HG02884 (cell line): Measurements from ENCODE around the gene OLFM2.
"Not testable (repeated sequence)": the region's sequence is repeated elsewhere in the genome, so short reads cannot be mapped to it uniquely, and the experiment has no call there.

Source experiments
- ATAC-seq: cut with Tn5 transposase; IDR thresholded peaks from one replicate; pipeline ENCODE4 v1.9.1; 2021; ENCODE audit warnings: mild to moderate bottlenecking, moderate library complexity; ENCODE audit not compliant: unreplicated experiment

OLFM2 gene

DNA sequence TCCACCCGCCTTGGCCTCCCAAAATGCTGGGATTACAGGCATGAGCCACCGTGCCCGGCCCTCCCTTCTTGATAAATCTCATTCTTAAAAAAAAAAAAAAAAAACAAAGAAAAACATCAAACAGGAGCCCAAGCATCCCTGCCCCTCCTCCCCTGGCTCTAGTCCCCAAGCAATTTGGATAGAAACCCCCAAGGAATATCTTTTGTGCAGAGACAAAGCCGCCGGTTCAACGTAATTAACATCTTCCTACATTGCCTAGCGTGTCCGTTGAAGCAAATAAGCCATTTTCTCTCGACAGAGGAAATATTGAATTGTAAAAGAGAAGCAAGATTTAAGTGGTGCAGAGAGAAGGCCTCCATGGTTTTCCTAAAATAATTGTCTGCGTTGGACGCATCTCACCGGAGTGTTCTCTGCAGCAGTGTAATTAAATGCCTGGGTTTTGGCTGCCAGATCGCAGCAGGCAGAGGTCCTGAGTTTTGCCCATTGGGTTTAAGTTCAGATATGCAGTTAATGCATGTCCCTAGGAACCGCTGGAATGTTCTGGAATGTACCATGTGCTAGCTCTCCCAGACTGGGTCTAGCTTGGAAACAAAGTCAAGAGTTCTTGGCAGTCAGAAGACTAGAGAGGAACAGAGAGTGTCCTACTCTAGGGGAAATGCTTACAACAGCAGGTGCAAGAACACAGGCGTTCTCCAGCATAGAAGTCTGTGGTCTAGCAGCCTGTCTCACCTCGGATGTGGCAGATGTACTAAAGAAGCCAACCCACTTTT, 70.4 kb downstream of the OLFM2 start:
- ATAC-seq = no peak

DNA sequence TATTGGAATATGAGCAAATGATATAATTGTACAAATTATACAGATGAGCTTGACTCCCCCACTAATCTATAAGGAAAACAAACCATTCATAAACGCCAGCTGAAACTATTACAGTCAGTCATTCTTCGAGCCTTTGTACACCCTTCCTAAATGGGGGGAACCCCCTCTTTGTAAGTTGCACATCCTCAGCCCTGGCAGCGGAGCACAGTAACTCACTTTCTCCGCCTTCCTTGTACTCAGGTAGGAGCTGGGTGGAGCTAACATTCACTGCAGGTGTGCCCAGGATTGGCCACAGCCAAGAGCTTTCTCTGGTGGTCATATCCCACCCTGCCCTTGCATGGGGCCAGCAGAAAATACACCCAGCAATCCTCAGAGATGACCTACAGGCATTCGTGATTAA, 72.6 kb downstream of the OLFM2 start:
- ATAC-seq = no peak

DNA sequence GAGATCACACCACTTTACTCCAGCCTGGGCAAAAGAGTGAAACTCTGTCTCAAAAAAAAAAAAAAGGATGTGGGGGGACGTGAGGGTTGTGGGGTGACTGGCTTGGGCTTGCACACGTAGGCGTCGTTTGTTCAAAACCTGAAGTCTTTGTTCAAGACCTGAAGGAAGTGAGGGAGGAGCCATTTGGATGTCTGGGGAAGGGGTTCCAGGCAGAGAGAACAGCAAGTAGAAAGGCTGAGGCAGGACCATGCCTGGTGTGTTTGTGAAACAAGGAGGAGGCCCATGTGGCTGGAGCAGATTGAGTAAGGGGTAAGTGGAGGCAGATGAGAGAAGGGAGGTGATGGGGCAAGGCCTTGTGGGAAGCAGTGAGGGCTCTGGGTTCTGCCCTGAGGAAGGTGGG, 73.4 kb downstream of the OLFM2 start:
- no peak for ATAC-seq

DNA sequence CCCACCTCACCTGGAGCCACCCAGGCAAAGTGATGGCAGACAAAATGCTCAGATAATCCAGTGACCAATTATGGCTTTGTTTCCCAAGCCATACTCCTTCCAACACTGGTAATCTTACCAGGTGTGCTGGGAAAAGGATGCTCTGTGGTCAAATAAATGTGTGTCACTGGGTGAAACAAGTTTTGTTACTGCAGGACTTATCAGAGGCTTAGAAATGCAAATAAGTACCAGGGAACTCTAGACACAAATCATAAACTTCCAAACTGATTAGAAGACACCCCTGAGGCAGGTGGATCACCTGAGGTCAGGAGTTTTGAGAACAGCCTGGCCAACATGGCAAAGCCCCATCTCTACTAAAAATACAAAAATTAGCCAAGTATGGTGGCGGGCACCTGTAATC, 74.8 kb downstream of the OLFM2 start:
- no peak for ATAC-seq

DNA sequence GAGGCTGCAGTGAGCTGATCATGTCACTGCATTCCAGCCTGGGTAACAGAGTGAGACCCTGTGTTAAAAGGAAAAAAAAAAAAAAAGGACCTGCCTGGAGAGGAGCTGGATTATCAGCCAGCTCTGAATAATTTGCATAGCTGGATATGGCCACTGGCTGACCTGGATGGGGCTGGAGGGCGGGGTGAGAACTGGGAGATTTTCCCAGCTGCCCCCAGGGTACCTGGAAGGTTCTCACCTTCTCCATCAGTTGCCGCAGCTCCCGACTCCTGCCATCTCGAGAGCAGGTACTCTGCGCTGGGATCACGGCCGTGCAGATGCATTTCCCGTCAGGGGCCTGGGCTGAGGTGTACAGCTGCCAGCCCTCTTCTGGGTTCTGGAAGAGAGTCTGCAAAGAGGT, 75.9 kb downstream of the OLFM2 start:
- no peak for ATAC-seq

DNA sequence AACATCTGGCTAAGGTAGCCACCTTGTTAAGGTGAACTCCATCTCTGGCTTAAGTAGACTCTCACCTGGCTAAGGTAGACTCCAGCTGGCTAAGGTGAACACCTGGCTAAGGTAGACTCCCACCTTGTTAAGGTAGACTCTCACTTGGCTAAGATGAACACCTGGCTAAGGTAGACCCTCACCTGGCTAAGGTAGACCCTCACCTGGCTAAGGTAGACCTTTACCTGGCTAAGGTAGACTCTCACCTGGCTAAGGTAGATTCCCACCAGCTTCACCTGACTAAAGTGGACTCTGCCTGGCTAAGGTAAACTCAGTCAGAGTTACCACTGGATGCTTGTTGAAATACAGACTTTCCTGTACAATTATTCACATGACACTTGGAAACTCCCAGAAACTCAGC, 77.5 kb downstream of the OLFM2 start:
- ATAC-seq = no peak

DNA sequence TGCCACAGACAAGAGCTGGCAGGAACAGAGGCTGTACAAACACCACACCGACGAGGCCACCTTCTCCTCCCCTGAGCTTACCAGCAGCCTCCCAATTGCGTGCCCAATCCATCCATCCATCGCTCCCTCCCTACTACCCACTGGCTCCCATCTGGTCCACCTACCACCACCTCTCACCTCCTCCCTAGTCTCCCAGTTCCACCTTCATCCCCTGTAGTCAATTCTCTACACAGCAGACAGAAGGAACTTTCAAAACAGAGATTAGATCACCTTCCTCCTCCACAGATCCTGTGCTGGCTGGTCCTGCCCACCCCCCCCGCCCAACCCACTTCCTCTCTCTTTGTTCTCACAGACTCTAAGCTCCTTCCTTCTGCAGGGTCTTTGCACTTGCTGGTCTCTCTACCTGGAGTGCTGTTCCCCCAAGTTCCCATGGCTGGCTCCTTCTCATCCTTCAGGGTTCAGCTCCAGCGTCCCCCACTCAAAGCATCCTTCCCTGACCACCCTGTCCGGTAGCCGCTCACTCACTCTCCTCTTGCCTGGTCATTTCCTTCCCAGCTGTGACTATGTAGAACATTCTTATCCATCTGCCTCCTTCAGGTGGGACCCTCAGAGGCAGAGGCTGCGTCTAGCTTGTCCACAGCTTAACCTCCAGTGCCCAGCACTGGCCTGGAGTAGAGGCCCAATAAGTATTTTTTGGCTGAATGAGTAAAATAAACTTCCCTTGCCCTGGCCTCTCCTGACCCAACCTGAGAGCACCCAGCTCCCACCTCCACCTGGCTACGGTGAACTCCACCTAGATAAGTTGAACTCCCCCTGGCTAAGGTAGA, 78.2 kb downstream of the OLFM2 start:
- no peak for ATAC-seq

DNA sequence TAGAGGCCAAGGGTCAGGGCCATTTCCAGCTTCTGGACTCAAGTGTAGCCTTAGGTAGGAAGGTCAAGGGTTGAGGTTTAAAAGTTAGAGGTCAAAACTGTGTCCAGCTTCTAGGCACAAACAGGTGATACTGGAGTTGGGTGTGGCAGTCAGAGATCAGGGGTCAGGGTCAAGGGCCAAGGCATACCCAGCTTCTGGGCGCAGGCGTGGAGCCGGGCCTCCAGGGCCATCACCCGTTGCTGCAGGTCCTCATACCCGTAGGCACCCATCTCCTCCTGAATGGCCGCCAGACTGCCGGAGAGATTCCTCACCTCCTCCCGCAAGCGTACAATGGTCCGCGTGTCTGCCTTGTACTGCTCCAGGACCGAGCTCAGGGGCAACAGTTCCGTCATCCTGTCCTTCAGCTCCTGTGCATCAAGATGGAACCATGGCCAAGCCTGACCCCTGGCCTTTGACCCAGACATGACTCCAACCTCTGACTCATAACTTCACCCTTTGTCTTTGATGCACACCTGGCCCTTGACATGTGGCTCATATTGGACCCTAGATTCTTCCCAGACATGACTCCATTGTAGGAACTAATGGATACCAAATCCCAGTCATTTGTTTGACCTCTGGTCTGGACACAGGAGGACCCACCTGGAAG, 79.1 kb downstream of the OLFM2 start:
- ATAC-seq = no peak

DNA sequence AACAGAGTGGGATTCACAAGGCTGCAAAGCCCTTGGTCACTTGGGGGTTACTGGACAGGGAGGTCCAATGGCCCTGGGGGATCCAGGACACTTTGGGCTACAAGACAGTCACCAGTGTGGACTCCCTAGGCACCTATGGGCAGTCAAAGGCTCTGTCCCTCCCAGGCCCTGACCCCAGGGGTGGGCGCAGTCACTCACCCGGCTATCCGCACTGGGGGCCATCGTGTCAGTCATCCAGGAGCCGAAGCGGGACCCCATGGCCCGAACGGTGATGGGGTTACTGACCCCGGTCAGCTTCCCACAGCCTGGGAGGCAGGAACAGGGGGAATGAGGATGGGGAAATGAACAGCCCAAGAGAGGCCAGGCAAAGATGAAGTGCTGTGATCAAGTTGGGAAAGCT, 79.7 kb downstream of the OLFM2 start:
- no peak for ATAC-seq

DNA sequence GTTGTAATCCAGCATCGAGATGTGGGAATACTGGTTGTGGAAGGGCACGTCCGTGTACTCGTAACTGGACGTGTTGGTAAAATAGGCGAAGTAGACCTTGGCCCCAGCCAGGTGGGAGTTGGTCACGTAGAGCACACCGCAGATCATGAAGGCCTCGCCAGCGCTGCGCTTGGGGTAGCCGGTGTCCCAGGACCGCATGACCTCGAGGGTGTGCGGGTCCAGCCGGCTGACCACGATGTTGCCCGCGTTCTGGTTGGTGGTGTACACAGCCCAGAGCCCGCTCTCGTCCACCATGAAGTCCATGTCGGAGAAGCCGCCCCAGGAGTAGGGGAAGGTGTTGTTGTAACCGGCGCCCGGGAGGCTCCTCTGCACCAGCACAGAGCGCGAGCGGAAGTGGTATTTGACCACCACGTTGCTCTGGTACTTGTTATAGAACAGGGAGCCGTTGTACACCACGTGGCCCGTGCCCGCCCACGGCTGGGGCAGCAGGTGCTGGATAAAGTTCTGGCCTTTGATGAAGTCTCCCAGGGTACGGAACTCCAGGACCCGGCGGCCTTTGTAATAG, 82.0 kb downstream of the OLFM2 start:
- ATAC-seq = no peak

DNA sequence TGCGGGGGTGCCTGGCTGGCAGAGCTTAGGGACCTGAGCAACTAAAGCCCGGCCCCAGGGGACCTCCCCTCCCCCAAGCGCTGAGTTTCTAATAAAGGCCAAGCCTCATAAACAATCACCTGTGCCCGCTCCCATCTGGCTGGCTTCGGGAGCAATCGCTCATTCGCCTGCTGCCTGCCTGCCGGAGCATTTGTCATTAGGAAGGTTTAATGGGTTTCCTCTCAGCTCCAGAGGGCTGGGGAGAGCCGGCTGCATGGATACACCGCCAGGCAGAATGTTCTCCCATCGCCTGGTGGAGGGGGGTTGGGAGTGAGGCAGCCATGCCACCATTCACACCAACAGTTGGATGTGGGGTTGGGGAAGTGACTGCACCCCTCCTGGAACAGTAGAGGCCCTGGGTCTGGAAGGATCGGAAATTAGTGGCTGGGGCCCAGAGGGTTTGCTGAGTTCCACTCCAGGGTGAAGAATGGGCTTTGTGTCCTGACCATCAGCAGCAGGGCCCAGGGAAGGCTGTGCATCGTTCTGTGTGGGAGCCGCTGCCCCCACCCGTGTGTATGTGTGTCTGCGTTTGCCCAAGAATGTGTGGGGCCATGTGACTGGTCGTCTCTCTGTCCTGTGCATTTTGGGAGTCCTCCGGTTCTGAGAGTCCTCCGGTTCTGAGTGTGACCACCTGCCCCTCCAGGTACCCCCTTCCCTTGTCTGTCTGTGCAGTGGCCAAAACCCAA, 85.9 kb downstream of the OLFM2 start:
- ATAC-seq = no peak

DNA sequence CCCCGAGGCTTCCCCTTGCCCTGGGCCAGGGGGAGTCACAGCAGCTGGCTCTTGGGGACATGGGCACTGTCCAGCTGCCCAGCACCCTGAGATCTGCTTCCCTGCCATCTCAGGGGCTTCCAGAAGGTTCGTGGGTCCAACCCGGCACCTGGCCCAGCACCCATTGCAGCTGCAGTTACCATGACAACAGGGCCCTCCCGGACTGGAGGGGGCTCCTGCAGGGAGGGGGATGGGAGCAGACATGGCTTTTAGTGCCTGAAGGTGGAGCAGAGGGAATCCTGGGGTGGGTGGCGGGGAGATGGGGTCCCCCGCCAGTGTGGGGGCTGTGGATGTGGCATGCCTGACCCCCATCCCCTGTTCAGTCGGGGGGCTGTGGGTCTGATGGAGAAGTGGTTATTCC, 86.5 kb downstream of the OLFM2 start:
- no peak for ATAC-seq

DNA sequence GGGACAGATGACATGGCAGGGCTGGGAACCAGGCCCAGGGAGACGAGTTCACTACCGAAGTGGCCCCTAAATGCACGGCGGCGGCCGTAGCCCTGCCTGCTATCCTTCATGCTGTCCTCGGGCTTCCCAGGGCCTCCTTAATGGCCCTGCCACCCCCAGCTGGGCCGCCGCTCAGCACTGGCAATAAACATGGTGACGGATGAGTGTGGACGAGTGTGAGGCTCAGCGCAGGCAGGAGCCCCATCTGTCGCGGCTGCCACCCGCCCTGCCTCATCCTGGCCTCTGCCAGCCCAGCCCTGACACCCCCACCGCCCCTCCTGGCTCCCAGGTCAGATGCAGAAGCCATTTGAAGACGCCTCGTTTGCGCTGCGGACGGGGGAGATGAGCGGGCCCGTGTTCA, 87.6 kb downstream of the OLFM2 start:
- no peak for ATAC-seq

DNA sequence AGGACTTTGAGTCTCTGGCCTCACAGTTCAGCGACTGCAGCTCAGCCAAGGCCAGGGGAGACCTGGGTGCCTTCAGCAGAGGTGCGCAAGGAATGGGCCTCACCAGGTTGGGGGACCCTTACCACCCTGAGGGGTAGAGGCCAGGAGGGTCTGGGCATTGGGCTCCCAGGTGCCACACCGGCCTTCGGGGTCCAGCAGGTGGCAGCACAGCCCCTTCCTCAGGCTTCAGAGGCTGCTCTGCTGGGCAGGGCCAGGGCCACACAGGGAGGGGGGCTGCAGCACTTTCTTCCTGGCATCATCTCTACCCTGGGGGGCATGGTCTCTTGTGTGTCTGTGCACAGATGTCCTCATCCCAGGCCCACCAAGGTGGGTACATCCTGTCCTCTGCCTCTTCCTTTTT, 88.3 kb downstream of the OLFM2 start:
- no peak for ATAC-seq

DNA sequence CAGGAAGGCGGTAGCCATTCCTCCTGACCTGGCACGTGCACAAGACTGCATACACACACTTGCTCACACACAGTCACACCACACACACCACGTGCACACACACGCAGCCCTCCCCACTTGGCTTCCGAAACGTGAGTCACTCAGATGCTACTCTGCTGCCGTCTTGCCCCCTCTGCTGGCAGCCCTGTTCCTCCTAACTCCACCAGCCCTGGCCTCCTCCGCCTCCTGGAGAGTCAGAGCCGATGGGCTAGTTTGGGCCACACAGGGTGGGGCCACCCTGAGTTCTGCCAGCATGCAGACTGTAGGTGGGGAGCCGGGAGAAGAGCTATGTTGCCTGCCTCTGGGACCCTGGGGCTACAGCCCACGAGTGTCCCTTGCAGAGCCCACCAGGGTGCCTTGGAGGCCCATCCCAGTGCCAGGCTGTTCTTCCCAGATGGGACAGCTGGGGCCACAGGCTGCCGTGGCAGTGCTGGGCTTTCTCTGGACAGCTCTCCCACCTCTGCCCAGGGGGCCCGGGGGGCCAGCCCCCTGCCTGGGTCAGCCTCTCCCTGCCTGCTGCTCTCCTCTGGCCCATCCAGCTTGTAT, 89.1 kb downstream of the OLFM2 start:
- no peak for ATAC-seq

DNA sequence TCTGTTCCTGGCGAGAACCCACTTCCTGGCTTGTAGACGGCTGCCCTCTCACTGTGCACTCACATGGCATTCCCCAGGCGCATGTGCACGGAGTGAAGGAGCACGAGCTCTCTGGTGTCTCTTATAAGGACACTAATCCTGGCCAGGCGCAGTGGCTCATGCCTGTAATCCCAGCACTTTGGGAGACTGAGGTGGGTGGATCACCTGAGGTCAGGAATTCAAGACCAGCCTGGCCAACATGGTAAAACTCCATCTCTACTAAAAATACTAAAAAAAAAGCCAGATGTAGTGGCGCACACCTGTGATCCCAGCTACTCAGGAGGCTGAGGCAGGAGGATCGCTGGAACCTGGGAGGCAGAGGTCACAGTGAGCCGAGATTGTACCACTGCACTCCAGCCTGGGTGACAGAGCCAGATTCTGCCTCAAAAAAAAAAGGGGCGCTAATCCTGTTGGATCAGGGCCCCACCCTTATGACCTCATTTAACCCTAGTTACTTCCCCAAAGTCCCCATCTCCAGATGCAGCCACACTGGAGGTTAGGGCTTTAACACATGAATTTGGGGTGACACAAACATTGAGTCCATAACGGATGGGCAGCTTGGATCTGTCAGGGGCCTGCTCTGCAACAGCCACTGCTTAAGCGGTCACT, 92.6 kb downstream of the OLFM2 start:
- ATAC-seq = not testable (repeated sequence)

DNA sequence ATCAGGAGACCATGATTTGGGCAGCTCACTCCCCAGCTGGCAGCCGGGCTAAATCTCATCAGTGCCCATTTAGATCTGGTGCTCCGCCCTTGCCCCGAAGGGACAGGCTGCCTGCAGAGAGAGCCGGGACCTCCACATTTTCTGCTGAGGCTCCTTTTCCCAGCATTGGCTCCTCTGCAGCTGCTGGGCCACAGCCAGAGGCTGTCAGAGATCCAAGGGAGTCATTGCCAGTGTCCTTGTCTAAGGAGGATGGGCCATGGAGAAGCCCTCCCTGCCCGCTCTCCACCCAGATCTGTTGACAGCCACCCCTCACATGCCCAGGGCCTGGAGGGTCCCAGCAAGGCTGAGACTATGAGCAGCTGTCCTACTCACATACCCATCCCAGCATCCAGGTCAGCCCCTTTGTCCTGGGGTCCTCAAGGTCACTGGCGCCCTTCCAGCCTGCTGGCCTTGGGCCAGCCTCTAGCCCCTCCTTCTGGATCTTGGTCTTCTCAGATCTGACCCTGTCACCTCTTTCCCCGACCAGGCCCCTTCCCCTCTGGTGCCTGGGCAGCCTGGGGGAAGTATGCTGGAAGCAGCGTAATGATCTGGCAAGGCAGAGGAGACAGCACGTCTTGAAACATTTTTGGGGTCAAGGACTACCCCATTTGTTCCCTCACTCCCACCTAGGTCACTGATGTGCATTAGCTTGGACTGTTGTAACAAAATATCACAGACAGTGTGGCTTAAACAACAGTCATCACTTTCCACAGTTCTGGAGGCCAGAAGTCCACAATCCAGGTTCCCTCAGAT, 93.3 kb downstream of the OLFM2 start:
- ATAC-seq = no peak

DNA sequence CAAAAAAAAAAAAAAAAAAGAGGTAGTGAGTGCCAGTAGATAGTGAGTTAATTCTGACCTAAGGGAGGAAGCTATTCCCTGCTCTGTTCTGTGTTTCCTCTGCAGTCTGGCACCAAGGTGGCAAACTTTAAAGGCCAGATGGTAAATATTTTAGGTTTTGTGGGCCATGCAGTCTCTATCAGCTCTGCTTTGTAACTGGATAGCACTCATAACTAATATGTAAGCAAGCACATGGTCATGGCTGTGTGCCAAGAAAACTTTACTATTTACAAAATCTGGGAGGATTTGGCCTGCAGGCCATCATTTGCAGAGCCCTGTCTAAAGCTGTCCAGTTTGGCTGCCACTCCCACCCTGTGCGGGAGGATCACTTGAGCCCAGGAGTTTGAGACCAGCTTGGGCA, 96.9 kb downstream of the OLFM2 start:
- no peak for ATAC-seq

DNA sequence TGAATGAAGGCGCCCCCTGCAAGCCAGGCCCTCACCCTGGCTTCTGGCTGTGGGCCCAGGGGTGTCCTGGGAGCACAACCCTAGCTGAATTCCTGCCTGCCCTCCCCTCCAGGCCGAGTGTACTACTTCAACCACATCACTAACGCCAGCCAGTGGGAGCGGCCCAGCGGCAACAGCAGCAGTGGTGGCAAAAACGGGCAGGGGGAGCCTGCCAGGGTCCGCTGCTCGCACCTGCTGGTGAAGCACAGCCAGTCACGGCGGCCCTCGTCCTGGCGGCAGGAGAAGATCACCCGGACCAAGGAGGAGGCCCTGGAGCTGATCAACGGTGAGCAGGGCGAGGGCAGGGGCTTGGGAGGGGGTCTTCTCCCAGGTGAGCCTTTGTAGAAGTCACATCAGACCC, 98.0 kb downstream of the OLFM2 start:
- ATAC-seq = no peak
